Neural cell (in vitro differentiated cells): Measurements from ENCODE around the gene FKBP3. TPM values are rescaled to one million over a fixed set of nuclear protein-coding genes. Genes with fewer than 3 reads are reported as not detected.

Experiments
- H2AFZ ChIP-seq: fragments of 200-600, 300-800 bp; sonication (generic), shearing (Covaris generic); 2 replicates; pipeline ENCODE4 v1.6.0; 2014; ENCODE audit warnings: low read depth, mild to moderate bottlenecking, antibody characterized with exemption, low read length, moderate library complexity
- H3F3A ChIP-seq: fragments of 200-600 bp; shearing (Covaris generic); 2 replicates; pipeline ENCODE4 v1.6.1; 2016; ENCODE audit warnings: mild to moderate bottlenecking, moderate library complexity, mixed read lengths, antibody characterized with exemption, low read length; ENCODE audit not compliant: insufficient read depth, poor library complexity, severe bottlenecking
- H3K27ac ChIP-seq: fragments of 200-600, 300-800 bp; sonication (generic), shearing (Covaris generic); 2 replicates; pipeline ENCODE4 v1.5.1; 2014; ENCODE audit warnings: mild to moderate bottlenecking, low read length, moderate library complexity
- H3K27me3 ChIP-seq: fragments of 300-800, 200-600 bp; sonication (generic), shearing (Covaris generic); 2 replicates; pipeline ENCODE4 v1.6.0; 2014; ENCODE audit warnings: mild to moderate bottlenecking, low read depth, low read length, moderate library complexity; ENCODE audit not compliant: insufficient read depth
- H3K36me3 ChIP-seq: fragments of 300-800, 200-600 bp; sonication (generic), shearing (Covaris generic); 2 replicates; pipeline ENCODE4 v1.5.1; 2014; ENCODE audit warnings: mild to moderate bottlenecking, antibody characterized with exemption, low read length, moderate library complexity; ENCODE audit not compliant: insufficient read depth
- H3K4me2 ChIP-seq: fragments of 300-800, 200-600 bp; sonication (generic), shearing (Covaris generic); 2 replicates; pipeline ENCODE4 v1.6.0; 2014; ENCODE audit warnings: mild to moderate bottlenecking, low read length
- H3K4me3 ChIP-seq: fragments of 300-800, 200-600 bp; sonication (generic), shearing (Covaris generic); 2 replicates; pipeline ENCODE4 v1.5.1; 2014; ENCODE audit warnings: mild to moderate bottlenecking, low read length, moderate library complexity
- H3K79me2 ChIP-seq: fragments of 200-600 bp; shearing (Covaris generic); replicated peaks from 2 replicates; pipeline ENCODE4 v1.6.0; 2014; ENCODE audit warnings: mild to moderate bottlenecking, low read length, moderate library complexity; ENCODE audit not compliant: insufficient read depth
- H3K9ac ChIP-seq: fragments of 300-800, 200-600 bp; sonication (generic), shearing (Covaris generic); 2 replicates; pipeline ENCODE4 v1.6.1; 2016; ENCODE audit warnings: mild to moderate bottlenecking, low read length, mixed read lengths
- H3K9me2 ChIP-seq: fragments of 200-600 bp; shearing (Covaris generic); 2 replicates; pipeline ENCODE4 v1.6.1; 2016; ENCODE audit warnings: mild to moderate bottlenecking, low read length, mixed read lengths; ENCODE audit not compliant: insufficient read depth
- H3K9me3 ChIP-seq: fragments of 200-600, 300-800 bp; sonication (generic), shearing (Covaris generic); 2 replicates; pipeline ENCODE4 v1.6.1; 2016; ENCODE audit warnings: mild to moderate bottlenecking, mixed run types, low read length, moderate library complexity, mixed read lengths
- H4K20me1 ChIP-seq: fragments of 200-600 bp; shearing (Covaris generic); 2 replicates; pipeline ENCODE4 v1.6.1; 2016; ENCODE audit warnings: mild to moderate bottlenecking, mixed run types; ENCODE audit not compliant: insufficient read depth
- EP300 ChIP-seq: fragments of 450-650 bp; conservative IDR thresholded peaks from 2 replicates; pipeline ENCODE4 v1.6.1; 2014; ENCODE audit warnings: antibody characterized with exemption, mild to moderate bottlenecking, moderate library complexity; ENCODE audit not compliant: poor library complexity, severe bottlenecking
- EZH2 ChIP-seq: fragments of 200-600, 300-800 bp; shearing (Covaris generic), sonication (generic); IDR thresholded peaks from 2 replicates; pipeline ENCODE4 v1.6.1; 2014; ENCODE audit warnings: antibody characterized with exemption, low read length, borderline replicate concordance, mild to moderate bottlenecking; ENCODE audit not compliant: insufficient read depth, poor library complexity, severe bottlenecking
- MXI1 ChIP-seq: fragments of 450-650 bp; conservative IDR thresholded peaks from 2 replicates; pipeline ENCODE4 v1.6.1; 2014; ENCODE audit warnings: antibody characterized with exemption, mild to moderate bottlenecking; ENCODE audit not compliant: poor library complexity, severe bottlenecking
- POLR2AphosphoS5 ChIP-seq: IDR thresholded peaks from 2 replicates; pipeline ENCODE4 v1.6.1; 2012
- RAD21 ChIP-seq: fragments of 450-650 bp; conservative IDR thresholded peaks from 2 replicates; pipeline ENCODE4 v1.6.1; 2014; ENCODE audit warnings: antibody characterized with exemption, mild to moderate bottlenecking, moderate library complexity
- SMC3 ChIP-seq: fragments of 450-650 bp; conservative IDR thresholded peaks from 2 replicates; pipeline ENCODE4 v1.6.1; 2014; ENCODE audit warnings: antibody characterized with exemption, mild to moderate bottlenecking, moderate library complexity; ENCODE audit not compliant: poor library complexity
- TAF1 ChIP-seq: IDR thresholded peaks from 2 replicates; pipeline ENCODE4 v1.6.1; 2012; ENCODE audit warnings: low read depth
- polyA plus RNA-seq: library from polyadenylated mRNA; depleted of rRNA; stranded (reverse); fragments of >200 nt; gene quantifications from 2 replicates; pipeline ENCODE4 v1.2.3, GENCODE V29; 2014
- TF ChIP-seq, protein P1 (sequence below): fragments of 450-650 bp; IDR thresholded peaks from 2 replicates; pipeline ENCODE4 v1.5.1; 2014; ENCODE audit warnings: antibody characterized with exemption, mild to moderate bottlenecking, moderate library complexity; ENCODE audit not compliant: poor library complexity, severe bottlenecking
- TF ChIP-seq, protein P2 (sequence below): IDR thresholded peaks from 2 replicates; pipeline ENCODE4 v1.6.1; 2012; ENCODE audit warnings: borderline replicate concordance

FKBP3 gene
- polyA plus RNA-seq, 1 donor from 2014 or later = 189 TPM

DNA sequence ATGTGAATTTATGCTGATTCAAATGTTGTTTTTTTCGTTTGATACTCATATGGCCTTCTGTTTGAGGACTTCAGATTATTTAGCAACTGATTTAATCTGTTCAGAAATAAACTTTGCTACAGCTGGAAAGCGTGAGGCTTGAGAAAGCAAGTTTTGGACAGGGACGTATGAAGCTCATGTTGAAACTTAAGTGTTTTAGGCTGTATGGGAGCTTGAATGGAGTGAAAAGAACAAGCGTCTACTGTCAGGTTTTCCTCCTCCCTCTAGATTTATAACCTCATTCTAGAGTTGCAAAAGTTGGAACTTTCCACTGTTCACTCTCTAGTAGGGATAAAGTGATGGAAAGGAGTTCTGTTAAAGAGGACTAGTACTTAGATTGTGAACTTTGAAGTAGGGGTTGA is 49.3 kb downstream of the FKBP3 start:
- TF ChIP-seq, protein P1, sequence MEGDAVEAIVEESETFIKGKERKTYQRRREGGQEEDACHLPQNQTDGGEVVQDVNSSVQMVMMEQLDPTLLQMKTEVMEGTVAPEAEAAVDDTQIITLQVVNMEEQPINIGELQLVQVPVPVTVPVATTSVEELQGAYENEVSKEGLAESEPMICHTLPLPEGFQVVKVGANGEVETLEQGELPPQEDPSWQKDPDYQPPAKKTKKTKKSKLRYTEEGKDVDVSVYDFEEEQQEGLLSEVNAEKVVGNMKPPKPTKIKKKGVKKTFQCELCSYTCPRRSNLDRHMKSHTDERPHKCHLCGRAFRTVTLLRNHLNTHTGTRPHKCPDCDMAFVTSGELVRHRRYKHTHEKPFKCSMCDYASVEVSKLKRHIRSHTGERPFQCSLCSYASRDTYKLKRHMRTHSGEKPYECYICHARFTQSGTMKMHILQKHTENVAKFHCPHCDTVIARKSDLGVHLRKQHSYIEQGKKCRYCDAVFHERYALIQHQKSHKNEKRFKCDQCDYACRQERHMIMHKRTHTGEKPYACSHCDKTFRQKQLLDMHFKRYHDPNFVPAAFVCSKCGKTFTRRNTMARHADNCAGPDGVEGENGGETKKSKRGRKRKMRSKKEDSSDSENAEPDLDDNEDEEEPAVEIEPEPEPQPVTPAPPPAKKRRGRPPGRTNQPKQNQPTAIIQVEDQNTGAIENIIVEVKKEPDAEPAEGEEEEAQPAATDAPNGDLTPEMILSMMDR = no peak
- TF ChIP-seq TAF1 (no peak), EZH2 (no peak), POLR2AphosphoS5 (no peak), MXI1 (no peak), SMC3 (no peak), RAD21 (no peak), EP300 (no peak)
- TF ChIP-seq, protein P2, sequence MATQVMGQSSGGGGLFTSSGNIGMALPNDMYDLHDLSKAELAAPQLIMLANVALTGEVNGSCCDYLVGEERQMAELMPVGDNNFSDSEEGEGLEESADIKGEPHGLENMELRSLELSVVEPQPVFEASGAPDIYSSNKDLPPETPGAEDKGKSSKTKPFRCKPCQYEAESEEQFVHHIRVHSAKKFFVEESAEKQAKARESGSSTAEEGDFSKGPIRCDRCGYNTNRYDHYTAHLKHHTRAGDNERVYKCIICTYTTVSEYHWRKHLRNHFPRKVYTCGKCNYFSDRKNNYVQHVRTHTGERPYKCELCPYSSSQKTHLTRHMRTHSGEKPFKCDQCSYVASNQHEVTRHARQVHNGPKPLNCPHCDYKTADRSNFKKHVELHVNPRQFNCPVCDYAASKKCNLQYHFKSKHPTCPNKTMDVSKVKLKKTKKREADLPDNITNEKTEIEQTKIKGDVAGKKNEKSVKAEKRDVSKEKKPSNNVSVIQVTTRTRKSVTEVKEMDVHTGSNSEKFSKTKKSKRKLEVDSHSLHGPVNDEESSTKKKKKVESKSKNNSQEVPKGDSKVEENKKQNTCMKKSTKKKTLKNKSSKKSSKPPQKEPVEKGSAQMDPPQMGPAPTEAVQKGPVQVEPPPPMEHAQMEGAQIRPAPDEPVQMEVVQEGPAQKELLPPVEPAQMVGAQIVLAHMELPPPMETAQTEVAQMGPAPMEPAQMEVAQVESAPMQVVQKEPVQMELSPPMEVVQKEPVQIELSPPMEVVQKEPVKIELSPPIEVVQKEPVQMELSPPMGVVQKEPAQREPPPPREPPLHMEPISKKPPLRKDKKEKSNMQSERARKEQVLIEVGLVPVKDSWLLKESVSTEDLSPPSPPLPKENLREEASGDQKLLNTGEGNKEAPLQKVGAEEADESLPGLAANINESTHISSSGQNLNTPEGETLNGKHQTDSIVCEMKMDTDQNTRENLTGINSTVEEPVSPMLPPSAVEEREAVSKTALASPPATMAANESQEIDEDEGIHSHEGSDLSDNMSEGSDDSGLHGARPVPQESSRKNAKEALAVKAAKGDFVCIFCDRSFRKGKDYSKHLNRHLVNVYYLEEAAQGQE = no peak
- H3K9ac ChIP-seq = peak overlapping the region; percentile 88
- no peak overlapping the region for H3K27ac ChIP-seq
- H3K9me3 ChIP-seq = no peaks in the 10 kb centered on the region
- H3K4me3 ChIP-seq = peak overlapping the region; percentile 96
- H3F3A ChIP-seq = no peaks in the 10 kb centered on the region
- no peaks in the 10 kb centered on the region for H3K9me2 ChIP-seq
- H3K27me3 ChIP-seq = no peaks in the 10 kb centered on the region
- H3K4me2 ChIP-seq = peak overlapping the region; percentile 87
- no peaks in the 10 kb centered on the region for H4K20me1 ChIP-seq
- no peak overlapping the region for H2AFZ ChIP-seq
- H3K36me3 ChIP-seq = no peaks in the 10 kb centered on the region
- H3K79me2 ChIP-seq = peaks cover 57% of the 10 kb centered on the region

DNA sequence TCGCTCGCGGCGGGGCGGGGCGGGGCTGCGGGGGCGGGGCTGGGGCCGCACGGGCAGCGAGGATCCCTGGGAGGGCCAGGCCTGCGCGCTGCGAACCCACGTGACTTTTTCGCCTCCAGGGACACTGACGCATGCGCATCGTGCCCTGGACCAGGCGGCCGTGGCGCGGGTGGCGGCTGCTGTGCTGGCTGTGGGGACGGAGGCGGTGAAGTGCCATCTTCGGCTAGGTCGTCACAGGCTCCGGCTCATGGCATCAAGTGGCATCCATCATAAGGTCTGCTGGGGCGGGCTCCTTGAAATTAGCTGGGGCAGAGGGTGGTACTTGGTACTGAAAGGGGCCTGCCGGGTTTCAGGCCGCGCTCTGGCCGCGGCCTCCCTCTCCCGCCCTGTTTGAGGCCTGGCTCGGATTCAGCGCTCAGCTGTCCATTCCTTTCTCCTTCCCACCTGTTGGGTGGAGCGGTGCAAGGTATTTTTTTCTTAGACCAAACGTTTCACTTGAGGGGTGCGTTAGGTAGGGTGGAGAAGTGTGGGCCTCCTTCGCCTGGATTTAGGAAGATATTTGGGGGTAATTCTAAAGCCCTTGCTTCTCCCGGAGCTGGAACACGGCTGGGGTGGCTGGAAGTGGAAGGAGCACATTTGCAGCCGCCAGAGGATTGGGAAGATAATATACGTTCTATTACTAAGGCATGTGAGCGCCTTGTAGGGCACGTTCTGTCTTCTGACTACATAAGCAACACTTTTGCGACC is 50.1 kb downstream of the FKBP3 start, which contains the start of gene PRPF39:
PRPF39 (plus strand) TSS at position 141 of the 747 bp plus-strand sequence. CDS start 11,124 bp downstream, outside the sequence.
- no peaks in the 10 kb centered on the region for H3K27me3 ChIP-seq
- no peaks in the 10 kb centered on the region for H4K20me1 ChIP-seq
- peak within 1 kb of the TSS; percentile 96 for H3K4me3 ChIP-seq
- no peaks in the 10 kb centered on the region for H3K36me3 ChIP-seq
- no peaks in the 10 kb centered on the region for H3K9me2 ChIP-seq
- peak within 1 kb of the TSS; percentile 88 for H3K9ac ChIP-seq
- H3K9me3 ChIP-seq = no peaks in the 10 kb centered on the region
- peaks cover 49% of the 10 kb centered on the region for H3K79me2 ChIP-seq
- TF ChIP-seq, protein P2 = peak; percentile 51
- peak; percentile 62 for TF ChIP-seq TAF1
- TF ChIP-seq EZH2 = no peak
- TF ChIP-seq MXI1 = peak; percentile 78
- TF ChIP-seq, protein P1 = no peak
- TF ChIP-seq POLR2AphosphoS5 = peak; percentile 98
- peak; percentile 50 for TF ChIP-seq SMC3
- peak; percentile 32 for TF ChIP-seq EP300
- TF ChIP-seq RAD21 = no peak
- no peaks in the 10 kb centered on the region for H3F3A ChIP-seq
- H3K27ac ChIP-seq = peak within 1 kb of the TSS; percentile 83
- peak within 1 kb of the TSS; percentile 92 for H3K4me2 ChIP-seq
- H2AFZ ChIP-seq = peak within 1 kb of the TSS; percentile 94
